A549 treated with Hydrocortisone at 1 μM for 4 hours (cell line): ENCODE measurements around the gene RAD9B. TPM values are rescaled to one million over a fixed set of nuclear protein-coding genes. Genes with fewer than 3 reads are reported as not detected.

ENCODE experiments used
- total RNA-seq: library from RNA; stranded (reverse); fragments of 200-300 nt; extraction: Qiagen RNA extraction; gene quantifications from 5 replicates; pipeline ENCODE4 v1.2.3, GENCODE V29; 2022

RAD9B gene
- 0.14 to 0.60 TPM (median 0.46 TPM) in 5 replicates for total RNA-seq

DNA sequence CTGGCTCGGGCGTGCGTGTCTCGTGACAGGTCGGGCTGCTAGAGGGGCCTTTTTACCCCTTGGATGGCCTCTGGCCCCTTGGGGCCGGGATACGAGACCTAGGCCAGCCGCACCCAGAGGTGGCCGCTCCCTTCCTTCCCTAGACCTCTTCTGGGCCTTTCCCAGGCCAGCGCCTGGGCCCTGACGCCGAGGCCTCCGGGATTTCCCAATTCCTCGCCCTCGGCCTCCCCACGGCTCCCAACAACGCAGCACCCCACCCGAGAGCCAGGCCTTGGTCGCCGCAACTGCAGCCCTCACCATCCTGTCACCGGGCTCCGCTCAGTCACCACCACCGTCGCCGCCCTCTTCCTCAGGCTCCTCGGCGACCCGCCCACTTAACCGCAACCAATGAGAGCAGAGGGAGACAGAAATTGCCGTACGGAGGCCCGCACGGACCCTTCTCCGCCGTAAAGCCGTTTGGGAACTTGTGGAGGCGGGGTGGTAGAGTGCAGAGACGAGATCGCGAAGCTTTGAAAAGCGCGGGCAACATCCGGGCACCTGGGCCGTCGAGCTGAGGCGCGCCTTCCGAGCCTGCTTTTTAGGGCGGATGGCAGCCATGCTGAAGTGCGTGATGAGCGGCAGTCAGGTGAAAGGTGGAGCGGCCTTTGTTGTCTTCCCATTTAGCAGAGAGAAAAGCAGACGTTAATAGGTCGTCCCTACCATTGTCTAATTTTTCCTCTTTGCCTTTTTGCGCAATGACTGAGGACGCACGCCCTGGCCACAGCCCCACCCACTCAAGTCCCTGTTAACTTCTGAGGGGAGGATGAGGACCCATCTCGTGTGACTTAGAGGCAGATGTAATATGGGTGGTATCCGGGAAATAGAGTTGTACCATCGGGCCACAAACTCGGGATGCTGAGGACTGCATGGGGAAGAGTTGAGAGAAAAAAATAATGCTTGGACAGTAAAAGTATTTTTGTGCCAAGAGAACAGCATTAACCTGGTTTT lies at the start of gene RAD9B, which contains the start of gene VPS29:
Gene RAD9B (plus strand): TSS at position 580 of the 987 bp plus-strand sequence. CDS start 7 bp downstream, at position 587.
Gene VPS29 (minus strand): TSS at position 360 of the 987 bp plus-strand sequence. CDS start 60 bp downstream, at position 300.

DNA sequence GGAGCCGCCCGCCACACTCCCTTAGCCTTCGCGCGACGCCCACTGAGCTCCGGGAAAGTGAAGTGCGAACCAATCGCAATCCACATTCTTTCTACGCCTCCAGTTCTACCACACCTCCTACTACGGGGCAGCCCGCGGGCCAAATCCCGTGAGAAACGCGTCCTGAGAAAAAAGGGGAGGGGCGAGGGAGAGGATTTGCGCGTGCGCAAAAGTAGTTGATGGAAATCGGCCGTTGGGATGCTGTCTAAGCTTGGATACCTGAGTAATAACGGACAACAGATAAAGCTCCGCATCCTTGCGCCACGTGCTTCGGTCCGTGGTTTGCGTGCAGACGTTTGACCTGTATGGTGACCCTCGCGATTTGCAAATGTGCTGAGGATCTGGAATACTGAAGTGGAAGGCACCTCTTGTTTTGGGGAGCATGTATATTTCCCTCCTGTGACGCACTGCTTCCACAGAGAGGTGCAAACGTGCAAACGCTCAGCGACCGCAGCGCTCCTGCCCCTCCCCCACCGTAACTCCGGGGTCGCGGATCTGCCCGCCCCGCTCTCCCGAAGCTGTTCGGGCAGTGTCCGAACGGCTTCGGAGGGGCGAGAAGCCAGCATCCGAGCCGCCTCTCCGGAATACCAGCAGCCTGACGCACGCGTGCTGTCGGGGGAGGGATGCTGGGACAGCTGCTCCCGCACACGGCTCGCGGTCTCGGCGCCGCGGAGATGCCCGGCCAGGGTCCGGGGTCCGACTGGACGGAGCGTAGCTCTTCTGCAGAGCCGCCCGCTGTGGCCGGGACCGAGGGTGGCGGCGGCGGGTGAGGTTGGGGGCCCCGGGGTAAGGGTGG lies 33.7 kb upstream of the RAD9B start, which contains the start of the genes FAM216A and GPN3:
Gene FAM216A (plus strand): TSS at position 632 of the 835 bp plus-strand sequence. CDS start 31 bp downstream, at position 663.
Gene GPN3 (minus strand): TSS at position 44 of the 835 bp plus-strand sequence. CDS start 54 bp downstream, outside the sequence.

Other genes with a start within 250 kb of the RAD9B start
- 233 to 328 TPM (median 280 TPM) in 5 replicates for gene ATP2A2, start 221.1 kb upstream of the RAD9B start, total RNA-seq
- 50.7 to 55.7 TPM (median 52.6 TPM) in 5 replicates for gene ANAPC7, start 98.6 kb upstream of the RAD9B start, total RNA-seq
- 451 to 688 TPM (median 470 TPM) in 5 replicates for gene ARPC3, start 52.0 kb upstream of the RAD9B start, total RNA-seq
- 32.4 to 35.2 TPM (median 33.0 TPM) in 5 replicates for gene GPN3, start 34.1 kb upstream of the RAD9B start, total RNA-seq
- 18.3 to 21.0 TPM (median 19.9 TPM) in 5 replicates for gene FAM216A, start 33.5 kb upstream of the RAD9B start, total RNA-seq
- gene VPS29, start 220 bp upstream of the RAD9B start, total RNA-seq: 140 to 163 TPM (median 152 TPM) in 5 replicates
- gene PPTC7, start 81.0 kb downstream of the RAD9B start, total RNA-seq: 23.4 to 31.5 TPM (median 28.5 TPM) in 5 replicates
- 25.0 to 33.2 TPM (median 32.5 TPM) in 5 replicates for gene TCTN1, start 111.8 kb downstream of the RAD9B start, total RNA-seq
- 0.39 to 0.91 TPM (median 0.62 TPM) in 5 replicates for gene HVCN1, start 186.8 kb downstream of the RAD9B start, total RNA-seq
- gene PPP1CC, start 240.6 kb downstream of the RAD9B start, total RNA-seq: 141 to 162 TPM (median 155 TPM) in 5 replicates